ENCODE data around the gene WIPF1. TPM values are rescaled to one million over a fixed set of nuclear protein-coding genes. Genes with fewer than 3 reads are reported as not detected.

Gene WIPF1
- total RNA-seq, 6 experiments from 2014 or later = 33.0 to 41.7 (median 38.5) TPM

DNA sequence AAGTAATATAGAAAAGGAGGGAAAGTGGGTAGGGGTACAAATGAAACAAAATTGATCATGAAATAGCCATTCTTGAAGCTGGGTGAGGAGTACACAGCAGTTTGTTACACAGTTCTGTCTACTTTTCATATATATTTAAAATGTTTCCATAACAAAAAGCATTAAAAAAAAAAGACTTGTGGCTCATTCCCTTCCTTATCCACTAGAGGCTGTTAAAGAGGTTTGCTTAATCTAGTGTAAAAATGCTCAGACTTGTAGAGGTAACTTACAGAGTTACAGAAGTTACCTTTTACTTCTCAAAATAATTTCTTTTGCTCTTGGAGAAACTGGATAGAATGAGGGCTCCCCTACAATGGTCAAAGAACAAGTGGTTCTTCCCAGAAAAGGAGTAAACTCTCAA is 8.1 kb upstream of the WIPF1 start:
- Mint-ChIP-seq H3K27ac (peak overlapping the region; percentile 68), H3K36me3 (ENCODE audit: low read depth) (no peaks in the 10 kb centered on the region), H3K9me3 (no peaks in the 10 kb centered on the region), H3K4me3 (no peak overlapping the region), H3K27me3 (ENCODE audit: insufficient read depth) (no peaks in the 10 kb centered on the region; the same call in none of the 2 replicates), H3K4me1 (ENCODE audit: low read depth) (peaks cover 52% of the 10 kb centered on the region)
- TF ChIP-seq, protein P1, sequence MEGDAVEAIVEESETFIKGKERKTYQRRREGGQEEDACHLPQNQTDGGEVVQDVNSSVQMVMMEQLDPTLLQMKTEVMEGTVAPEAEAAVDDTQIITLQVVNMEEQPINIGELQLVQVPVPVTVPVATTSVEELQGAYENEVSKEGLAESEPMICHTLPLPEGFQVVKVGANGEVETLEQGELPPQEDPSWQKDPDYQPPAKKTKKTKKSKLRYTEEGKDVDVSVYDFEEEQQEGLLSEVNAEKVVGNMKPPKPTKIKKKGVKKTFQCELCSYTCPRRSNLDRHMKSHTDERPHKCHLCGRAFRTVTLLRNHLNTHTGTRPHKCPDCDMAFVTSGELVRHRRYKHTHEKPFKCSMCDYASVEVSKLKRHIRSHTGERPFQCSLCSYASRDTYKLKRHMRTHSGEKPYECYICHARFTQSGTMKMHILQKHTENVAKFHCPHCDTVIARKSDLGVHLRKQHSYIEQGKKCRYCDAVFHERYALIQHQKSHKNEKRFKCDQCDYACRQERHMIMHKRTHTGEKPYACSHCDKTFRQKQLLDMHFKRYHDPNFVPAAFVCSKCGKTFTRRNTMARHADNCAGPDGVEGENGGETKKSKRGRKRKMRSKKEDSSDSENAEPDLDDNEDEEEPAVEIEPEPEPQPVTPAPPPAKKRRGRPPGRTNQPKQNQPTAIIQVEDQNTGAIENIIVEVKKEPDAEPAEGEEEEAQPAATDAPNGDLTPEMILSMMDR (IDR thresholded peaks at IDR 0.05) = peak; percentile 76
- DNase-seq = peak; percentile 24

DNA sequence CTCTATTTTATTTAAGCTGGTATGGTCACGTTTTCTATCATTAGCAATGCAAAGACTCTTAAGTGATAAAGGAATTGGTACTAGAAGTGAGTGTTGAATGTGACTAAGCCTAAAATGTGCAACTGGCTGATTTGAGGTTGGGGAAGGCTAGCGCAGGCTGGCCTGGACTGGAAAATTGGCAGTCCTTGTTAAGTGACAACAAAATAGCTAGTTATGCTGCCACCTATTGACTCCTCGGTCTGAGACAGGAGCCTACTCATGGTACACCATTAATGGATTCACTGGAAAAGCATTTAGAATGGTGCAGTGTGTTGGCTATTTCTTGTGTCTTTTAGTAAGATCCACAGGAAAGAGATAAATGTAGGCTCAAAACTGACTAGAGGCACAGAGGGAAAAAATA is 5.7 kb upstream of the WIPF1 start:
- TF ChIP-seq, protein P1 (IDR thresholded peaks at IDR 0.05) = peak; percentile 74
- H3K4me3 Mint-ChIP-seq = no peak overlapping the region
- peaks cover 49% of the 10 kb centered on the region for H3K4me1 Mint-ChIP-seq (ENCODE audit: low read depth)
- peaks cover 2% of the 10 kb centered on the region for H3K27me3 Mint-ChIP-seq (ENCODE audit: insufficient read depth)
- H3K27ac Mint-ChIP-seq = peak overlapping the region; percentile 34
- peak; percentile 70 for DNase-seq
- H3K9me3 Mint-ChIP-seq = no peaks in the 10 kb centered on the region
- peaks cover 4% of the 10 kb centered on the region; the same call in 1 of the 2 replicates for H3K36me3 Mint-ChIP-seq (ENCODE audit: low read depth)

DNA sequence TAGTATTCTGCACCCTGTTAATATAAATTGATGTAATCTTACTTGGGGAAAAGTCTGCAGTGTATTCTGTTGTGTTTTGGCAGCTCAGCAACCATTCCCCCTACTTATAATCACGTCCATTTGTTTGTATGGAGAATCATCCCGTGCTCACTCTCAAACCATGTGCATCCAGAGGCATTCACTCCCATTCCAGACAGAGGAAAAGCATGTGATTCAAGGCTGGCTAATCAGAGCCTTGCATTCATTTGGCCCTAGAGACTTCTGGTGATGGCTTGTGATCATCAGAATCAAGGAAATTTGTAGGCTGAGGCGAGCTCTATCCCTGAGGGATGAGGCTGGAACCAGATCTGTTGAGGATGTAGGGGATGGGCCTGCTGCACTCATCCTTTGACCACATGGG is 5.1 kb upstream of the WIPF1 start:
- H3K9me3 Mint-ChIP-seq = no peaks in the 10 kb centered on the region

DNA sequence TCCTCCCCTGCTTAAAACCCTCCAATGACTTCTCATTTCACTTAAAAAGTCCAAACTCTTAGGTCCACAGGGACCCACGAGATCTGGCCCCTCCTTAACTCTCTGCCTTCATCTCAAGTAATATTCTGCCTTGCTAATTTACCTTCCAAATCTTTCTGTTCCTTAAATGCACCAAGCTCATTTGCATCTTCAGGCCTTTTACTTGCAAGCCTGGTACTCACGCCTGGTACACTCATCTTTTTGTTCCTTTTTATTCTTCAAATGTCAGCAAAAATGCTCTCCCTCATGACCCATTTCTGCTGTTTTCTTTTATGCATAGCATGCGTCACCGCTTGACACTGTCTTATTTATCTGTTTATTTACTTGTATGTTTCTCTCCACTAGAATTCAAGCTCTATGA is 2.7 kb upstream of the WIPF1 start:
- H3K4me1 Mint-ChIP-seq (ENCODE audit: low read depth) = peaks cover 52% of the 10 kb centered on the region
- TF ChIP-seq, protein P1 (IDR thresholded peaks at IDR 0.05) = no peak
- H3K9me3 Mint-ChIP-seq = no peaks in the 10 kb centered on the region
- no peak overlapping the region for H3K4me3 Mint-ChIP-seq
- H3K27me3 Mint-ChIP-seq (ENCODE audit: insufficient read depth) = peaks cover 2% of the 10 kb centered on the region
- DNase-seq = no peak
- peaks cover 9% of the 10 kb centered on the region for H3K36me3 Mint-ChIP-seq (ENCODE audit: low read depth)
- H3K27ac Mint-ChIP-seq = no peak overlapping the region

More for the DNA sequence above, 5.1 kb upstream of the WIPF1 start:
- Mint-ChIP-seq H3K27ac (no peak overlapping the region), H3K36me3 (ENCODE audit: low read depth) (peaks cover 4% of the 10 kb centered on the region; the same call in 1 of the 2 replicates), H3K4me3 (no peak overlapping the region), H3K27me3 (ENCODE audit: insufficient read depth) (peaks cover 2% of the 10 kb centered on the region), H3K4me1 (ENCODE audit: low read depth) (peaks cover 49% of the 10 kb centered on the region)
- DNase-seq = no peak
- TF ChIP-seq, protein P1 (IDR thresholded peaks at IDR 0.05) = no peak

DNA sequence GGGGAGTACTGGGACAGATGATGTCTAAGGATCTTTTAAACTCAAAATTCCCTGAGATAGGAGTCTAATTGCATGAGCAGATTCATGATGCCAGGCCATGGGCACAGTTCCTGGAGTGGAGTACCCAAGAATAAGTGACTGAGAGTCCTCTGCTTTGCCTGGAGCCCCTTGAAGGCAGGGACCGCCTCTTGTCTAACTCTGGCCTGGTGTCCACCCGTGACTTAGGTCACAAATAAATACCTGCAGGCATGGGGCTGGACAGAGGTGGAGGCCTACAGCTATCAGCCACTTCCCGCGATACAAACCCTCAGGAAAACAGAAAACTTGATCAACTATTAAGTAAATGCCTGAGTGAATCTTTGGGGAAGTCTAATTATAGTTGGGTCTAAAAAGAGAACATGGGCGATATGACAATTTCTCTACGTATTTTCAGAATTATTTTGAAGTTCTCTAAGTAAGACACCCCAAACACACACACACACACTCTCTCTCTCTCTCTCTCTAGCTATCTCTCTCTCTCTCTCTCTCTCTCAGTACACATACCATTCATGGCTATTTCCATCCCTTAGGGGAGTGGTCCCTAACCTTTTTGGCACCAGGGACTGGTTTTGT is 1.8 kb upstream of the WIPF1 start:
- Mint-ChIP-seq H3K27me3 (ENCODE audit: insufficient read depth) (peaks cover 2% of the 10 kb centered on the region), H3K27ac (no peak overlapping the region), H3K36me3 (ENCODE audit: low read depth) (peaks cover 9% of the 10 kb centered on the region), H3K4me1 (ENCODE audit: low read depth) (peaks cover 58% of the 10 kb centered on the region), H3K9me3 (no peaks in the 10 kb centered on the region), H3K4me3 (no peak overlapping the region)
- no peak for DNase-seq
- TF ChIP-seq, protein P1 (IDR thresholded peaks at IDR 0.05) = no peak
